Stimulated activated CD4-positive, alpha-beta T cell treated with anti-CD3 and anti-CD28 coated beads, Interleukin-15, amount 100 ng/mL, for 24 hours (primary cell): Measurements from ENCODE around the gene KTI12.
"Not testable (repeated sequence)": the region's sequence is repeated elsewhere in the genome, so short reads cannot be mapped to it uniquely, and the experiment has no call there.

Experiments used
- DNase-seq: peaks from one replicate; pipeline ENCODE4 v3.0.0-alpha.2; 2020

Gene KTI12

GRCh38 chr1:52037402-52037814, 3.8 kb upstream of the KTI12 start:
- DNase-seq: no peak

- no peak for DNase-seq
Measured at GRCh38 chr1:52034050-52034384, 407 bp upstream of the KTI12 start.

GRCh38 chr1:52032785-52033131, 852 bp downstream of the KTI12 start:
- DNase-seq: peak; percentile 38

GRCh38 chr1:52032124-52032784, 1.4 kb downstream of the KTI12 start:
- DNase-seq: no peak

- not testable (repeated sequence) for DNase-seq
Measured at GRCh38 chr1:52028839-52029238, 4.8 kb downstream of the KTI12 start.

DNA sequence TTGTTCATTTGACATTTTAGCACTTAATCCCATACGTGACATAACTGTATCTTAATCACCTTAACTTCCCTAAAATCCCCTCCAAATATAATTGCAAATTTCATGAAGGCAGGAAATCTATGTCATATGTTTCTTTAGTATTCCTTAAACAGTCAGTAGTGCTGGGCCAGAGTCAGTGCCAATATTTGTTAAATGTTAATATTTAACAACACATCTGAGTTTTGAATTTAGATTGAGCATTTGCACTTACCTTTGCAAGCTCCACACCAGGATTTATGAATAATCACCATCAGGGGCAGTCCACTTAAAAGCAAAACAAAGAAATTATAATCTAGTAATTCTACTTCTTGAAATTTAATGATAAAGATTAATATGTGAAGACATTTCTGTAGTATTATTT, 5.3 kb downstream of the KTI12 start:
- no peak for DNase-seq

- no peak for DNase-seq
Measured at GRCh38 chr1:52026278-52026677, 7.3 kb downstream of the KTI12 start.

DNA sequence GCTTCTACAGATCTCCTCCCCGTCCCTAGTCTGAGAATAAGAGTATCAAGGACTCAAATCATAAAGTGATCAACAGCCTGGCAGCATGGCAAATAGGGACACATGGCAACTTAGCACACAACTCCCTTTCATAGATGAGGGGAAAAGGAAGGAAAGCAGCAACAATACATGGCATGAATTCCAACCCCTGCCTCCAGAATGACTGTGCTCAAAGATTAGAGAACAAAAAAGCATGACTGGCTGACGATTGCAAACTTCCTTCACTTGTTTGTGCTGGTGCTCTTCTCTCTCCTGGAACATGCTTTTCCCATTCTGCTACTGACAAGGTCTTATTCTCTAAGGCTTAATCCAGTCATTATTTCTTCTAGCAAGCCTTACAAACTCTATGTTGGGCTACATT, 11.5 kb downstream of the KTI12 start:
- no peak for DNase-seq

DNA sequence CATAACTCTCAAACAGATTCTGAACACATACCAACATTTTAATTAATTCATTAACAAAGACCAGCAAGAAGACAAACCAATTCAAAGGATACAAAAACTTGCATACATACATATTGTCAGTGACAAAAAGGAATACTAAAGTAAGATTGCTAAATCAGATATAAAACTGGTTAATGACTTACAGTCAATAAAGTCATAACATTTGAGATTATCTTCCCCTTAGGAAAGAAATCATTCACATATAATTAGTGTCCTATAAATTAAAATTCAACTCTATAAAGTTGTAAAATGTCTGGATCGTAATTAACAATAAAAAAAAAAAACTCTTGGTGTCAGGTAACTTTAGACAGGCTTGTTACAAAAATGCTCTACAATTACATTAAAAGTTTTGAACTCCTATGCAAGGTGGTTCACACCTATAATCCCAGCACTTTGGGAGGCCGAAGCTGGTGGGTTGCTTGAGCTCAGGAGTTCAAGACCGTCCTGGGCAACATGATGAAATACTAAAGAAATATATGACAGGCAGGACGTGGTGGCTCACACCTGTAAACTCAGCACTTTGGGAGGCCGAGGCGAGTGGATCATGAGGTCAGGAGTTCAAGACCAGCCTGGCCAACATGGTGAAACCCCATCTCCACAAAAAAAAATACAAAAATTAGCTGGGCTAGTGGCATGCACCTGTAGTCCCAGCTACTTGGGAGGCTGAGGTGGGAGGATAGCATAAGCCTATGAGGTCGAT, 25.4 kb downstream of the KTI12 start:
- no peak for DNase-seq

DNA sequence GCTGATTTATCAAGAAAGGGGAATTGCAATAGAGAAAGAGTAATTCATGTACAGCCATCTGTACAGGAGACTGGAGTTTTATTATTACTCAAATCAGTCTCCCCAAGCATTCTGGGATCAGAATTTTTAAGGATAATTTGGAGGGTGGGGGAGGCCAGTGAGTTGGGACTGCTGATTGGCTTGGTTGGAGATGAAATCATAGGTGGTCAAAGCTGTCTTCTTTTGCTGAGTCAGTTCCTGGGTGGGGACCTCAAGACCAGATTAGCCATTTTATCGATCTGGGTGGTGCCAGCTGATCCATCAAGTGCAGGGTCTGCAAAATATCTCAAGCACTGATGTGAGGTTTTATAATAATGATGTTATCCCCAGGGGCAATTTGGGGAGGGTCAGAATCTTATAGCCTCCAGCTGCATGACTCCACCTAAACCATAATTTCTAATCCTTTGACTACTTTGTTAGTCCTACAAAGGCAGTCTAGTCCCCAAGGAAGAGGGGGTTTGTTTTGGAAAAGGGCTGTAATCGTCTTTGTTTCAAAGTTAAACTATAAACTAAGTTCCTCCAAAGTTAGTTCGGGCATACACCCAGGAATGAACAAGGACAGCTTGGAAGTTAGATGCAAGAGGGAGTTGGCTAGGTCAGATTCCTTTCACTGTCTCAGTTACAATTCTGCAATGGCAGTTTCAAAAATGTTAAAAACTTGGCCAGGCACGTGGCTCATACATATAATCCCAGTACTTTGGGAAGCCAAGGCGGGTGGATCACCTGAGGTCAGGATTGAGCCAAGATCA, 26.2 kb downstream of the KTI12 start:
- DNase-seq: no peak

- DNase-seq: not testable (repeated sequence)
Measured at GRCh38 chr1:52006081-52006553, 27.5 kb downstream of the KTI12 start.

- DNase-seq: not testable (repeated sequence)
Measured at GRCh38 chr1:52005548-52005947, 28.1 kb downstream of the KTI12 start.

DNA sequence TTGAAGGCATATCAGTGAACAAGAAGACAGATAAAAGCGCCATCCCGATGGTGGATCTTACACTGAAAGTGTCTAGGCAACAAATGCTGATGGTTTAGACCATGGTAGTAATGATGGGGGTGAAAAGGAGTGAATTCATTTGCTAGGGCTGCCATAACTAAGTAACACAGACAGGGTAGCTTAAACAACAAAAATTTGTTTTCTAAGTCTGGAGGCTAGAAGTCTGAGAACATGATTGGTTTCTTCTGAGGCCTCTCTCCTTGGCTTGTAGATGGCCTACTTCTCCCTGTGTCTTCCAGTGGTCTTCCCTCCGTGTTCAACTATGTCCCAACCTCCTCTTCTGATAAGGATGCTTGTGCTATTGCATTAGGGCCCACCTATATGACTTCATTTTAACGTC, 29.7 kb downstream of the KTI12 start:
- no peak for DNase-seq

GRCh38 chr1:52002038-52002917, 31.3 kb downstream of the KTI12 start:
- peak; percentile 41 for DNase-seq

DNA sequence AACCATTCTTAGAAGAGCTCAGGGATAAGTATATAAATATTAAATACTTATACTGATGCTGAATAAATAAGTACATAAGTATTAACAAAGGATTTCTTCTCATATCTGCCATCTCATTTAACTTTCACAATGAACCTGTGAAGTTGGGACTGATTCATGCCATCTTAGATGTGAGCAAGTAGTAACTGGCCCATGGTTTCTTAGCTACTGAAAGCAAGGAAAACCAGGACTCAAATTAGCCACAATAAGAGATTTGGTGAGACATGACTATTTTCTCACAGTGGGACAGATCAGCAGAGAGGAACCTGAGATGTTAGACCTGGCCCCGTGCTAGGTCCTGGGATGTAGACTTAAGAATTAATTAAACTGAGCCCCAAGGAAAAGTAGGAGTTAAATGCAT, 34.9 kb downstream of the KTI12 start:
- DNase-seq: no peak

DNA sequence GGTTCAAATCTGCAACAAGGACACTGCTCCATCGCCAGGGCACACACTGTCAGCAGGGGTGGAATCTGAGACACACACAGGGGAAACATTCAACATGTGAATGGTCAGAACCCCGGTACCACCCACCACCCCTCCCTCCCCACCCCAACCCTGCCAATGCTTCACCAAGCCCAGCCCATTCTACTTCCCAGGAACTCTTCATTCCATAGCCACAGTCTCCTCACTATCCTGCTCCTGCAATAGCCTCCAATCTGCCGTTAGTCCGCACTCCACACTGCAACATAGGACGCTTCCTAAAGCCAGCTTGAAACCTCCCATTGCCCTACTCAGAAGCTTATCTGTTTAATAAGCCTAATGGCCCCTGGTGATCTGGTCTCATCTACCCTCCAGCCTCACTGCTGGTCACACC, 35.6 kb downstream of the KTI12 start:
- no peak for DNase-seq

DNA sequence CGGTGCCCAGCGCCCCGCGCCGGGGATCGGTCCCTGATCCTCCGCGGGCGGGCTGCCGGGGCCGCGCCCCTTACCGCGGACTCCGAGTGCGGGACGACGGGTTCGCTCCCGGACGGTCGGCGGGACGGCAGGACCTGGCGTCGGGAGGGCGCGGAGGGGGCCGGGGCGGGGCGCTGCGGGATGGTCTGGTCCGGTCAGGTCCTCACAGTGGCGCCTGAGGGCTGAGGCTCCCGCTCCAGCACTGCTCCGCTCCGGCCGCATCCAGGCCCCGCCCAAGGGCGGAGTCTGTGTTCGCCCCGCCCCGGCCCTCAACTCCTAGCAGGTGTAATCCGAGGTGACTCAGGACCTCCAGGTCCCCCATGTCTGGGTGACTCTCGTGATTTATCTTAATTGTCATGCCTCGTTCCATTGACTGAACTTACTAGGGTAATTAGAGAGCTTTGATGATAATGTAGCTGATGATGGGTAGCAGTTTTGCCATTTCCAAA, 43.1 kb downstream of the KTI12 start, which contains the start of gene RAB3B:
RAB3B (minus strand) TSS at position 223 of the 488 bp plus-strand sequence. CDS start 13,583 bp downstream, outside the sequence.
- DNase-seq: peak; percentile 87

- DNase-seq: no peak
Measured at GRCh38 chr1:51989582-51990477, 43.8 kb downstream of the KTI12 start.

DNA sequence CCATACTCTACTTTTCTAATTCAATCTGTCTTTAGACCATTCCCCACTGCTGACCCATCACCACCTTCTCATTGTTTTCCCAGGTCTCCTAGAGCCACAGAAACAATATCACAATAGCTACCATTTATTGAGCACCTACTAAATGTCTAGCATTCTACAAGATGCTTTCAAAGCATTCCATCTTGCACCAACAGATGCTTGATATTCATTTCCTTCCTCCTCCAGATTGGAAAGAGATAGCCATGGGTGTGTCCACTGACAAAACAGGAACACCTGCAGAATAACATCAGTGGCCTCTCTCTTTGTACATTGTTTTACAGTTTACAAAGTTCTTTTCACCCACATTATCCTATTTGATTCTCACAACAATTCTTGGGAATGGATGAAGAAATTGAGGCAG, 45.4 kb downstream of the KTI12 start:
- DNase-seq: no peak

- DNase-seq: no peak
Measured at GRCh38 chr1:51986718-51987117, 46.9 kb downstream of the KTI12 start.

- DNase-seq: no peak
Measured at GRCh38 chr1:51982161-51982560, 51.4 kb downstream of the KTI12 start.
